Stimulated activated CD4-positive, alpha-beta T cell treated with anti-CD3 and anti-CD28 coated beads, Interleukin-1b, Interleukin-23, amount 100 ng/mL, for 24 hours (primary cell): ENCODE data around the gene SLC6A1.

ENCODE experiments used
- DNase-seq, 4 experiments: peaks; one replicate each; pipeline ENCODE4 v3.0.0-alpha.2; 2020; ENCODE audit warnings: low read depth in 4 of 4, low spot score in 1 of 4

Gene SLC6A1

DNA sequence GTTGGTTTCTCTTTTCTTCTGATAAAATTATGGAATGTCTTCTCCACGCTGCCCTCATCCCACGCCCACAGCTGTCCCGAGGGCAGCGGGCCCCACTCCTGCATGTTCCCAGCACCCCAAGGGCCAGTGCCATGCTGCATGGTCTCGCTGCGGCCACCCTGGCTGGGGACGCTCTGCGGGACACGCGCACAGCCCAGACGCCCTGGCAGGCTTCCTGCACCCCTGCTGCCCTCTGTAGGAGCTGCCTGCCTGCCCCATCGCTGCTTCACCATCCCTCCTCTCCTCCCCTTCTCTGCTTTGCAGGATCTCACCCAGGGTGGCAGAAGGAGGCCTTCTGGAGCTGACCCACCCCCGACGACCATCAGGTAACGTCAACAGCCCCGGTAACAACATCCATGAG, 22.8 kb downstream of the SLC6A1 start:
- DNase-seq, result no peak

GRCh38 chr3:11016727-11017126, 24.2 kb downstream of the SLC6A1 start:
- no peak for DNase-seq

GRCh38 chr3:11019116-11019819, 26.7 kb downstream of the SLC6A1 start:
- DNase-seq, result no peak

- DNase-seq, result no peak
Measured at GRCh38 chr3:11020764-11021163, 28.2 kb downstream of the SLC6A1 start.

GRCh38 chr3:11021611-11022011, 29.1 kb downstream of the SLC6A1 start:
- DNase-seq, result no peak

DNA sequence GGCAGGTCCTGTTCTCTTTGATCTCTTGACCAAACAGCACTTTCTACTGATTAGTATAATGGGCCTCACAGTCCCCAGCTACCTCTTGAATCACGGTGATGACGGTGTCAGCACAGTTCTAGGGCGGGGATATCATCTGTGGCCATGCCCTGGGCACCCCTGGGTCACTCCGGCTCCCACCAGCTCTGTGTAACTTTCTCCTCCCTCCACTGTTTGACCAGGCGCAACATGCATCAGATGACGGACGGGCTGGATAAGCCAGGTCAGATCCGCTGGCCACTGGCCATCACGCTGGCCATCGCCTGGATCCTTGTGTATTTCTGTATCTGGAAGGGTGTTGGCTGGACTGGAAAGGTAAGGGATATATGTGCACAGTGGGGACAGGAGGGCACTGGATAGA, 29.6 kb downstream of the SLC6A1 start:
- no peak for DNase-seq

- no peak for DNase-seq
Measured at GRCh38 chr3:11024181-11024580, 31.6 kb downstream of the SLC6A1 start.

- DNase-seq, result no peak
Measured at GRCh38 chr3:11029948-11030347, 37.4 kb downstream of the SLC6A1 start.

DNA sequence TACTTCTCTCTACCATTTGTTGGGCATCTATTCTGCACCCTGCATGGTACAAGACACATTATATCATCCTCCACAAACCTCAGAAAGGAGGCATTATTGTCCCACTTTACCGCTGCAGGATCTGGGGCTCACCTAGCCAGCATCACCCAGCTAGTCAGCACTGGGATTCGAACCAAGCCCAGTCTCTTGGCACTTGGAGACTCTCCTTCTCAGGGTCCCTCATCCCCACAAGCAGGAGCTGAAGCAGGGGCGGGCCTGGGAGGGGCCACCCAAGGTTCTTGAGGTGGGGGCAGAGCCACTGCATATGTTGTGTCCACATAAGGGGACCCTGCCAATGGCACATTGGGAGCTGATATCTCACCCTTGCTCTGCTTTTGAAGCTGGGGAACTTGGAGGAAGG, 41.3 kb downstream of the SLC6A1 start:
- DNase-seq, result no peak

- no peak for DNase-seq
Measured at GRCh38 chr3:11034309-11034985, 41.9 kb downstream of the SLC6A1 start.

DNA sequence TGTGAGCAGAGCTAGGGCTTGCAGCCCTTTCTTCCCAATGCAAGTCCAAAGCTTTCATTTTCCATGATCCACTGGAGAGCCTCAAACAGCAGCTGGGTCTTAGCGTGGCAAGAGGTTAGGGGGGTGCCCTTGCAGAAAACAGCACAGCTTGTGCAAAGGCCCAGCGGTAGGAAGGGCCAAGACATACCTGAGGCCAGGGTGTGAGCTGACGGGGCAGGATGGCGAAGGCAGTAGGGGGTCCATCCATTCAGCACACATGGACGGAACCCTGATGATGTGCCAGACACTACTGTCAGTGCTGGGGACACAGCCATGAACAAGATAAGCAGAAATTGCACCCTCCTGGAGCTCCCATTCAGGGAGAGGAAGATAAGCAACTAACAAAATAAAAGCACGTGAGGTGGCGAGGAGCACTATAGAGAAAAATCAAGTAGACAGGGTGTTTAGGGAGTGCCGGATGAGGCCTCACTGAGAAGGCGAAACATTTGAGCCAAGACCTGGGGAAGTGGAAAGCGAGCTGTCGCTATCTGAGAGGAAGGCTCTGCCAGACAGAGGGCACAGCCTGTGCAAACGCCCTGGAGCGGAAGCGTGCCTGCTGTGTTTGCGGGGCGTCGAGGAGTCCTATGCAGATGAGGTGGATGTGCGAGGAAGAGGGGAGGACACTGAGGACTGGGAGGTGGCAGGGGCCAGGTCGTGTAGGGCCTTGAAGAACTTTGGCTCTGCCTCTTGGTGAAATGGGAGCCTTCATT, 43.4 kb downstream of the SLC6A1 start:
- no peak for DNase-seq

DNA sequence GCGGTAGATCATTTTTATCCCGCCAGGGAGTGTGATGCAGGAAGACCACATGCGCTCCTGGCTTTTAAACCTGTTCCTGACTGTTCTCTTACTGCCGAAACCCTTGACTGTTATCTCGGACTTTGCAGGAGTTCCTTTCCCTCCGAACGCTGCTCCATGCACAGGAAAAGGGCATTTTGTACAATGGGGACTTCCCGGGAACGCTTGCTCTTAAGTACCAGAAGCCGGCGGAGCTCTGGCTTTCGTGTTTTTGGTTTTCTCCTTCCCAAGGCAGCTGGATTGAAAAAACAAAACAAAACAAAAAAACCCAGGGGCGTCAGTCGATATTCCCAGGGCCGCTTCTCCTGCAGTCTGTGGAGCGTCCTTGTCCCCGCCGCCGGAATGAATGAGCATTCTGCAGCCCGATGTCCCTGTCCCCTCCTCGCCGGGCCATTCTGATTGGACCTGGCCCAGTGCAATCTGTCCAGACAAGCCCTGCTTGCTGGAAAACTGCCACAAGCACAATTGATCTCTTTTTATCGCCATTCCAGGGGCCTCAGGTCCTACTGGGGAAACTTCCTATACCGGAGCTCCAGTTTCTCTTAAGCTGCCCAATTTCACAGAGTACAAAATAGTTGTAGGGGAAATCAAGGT, 44.8 kb downstream of the SLC6A1 start:
- DNase-seq, result no peak

DNA sequence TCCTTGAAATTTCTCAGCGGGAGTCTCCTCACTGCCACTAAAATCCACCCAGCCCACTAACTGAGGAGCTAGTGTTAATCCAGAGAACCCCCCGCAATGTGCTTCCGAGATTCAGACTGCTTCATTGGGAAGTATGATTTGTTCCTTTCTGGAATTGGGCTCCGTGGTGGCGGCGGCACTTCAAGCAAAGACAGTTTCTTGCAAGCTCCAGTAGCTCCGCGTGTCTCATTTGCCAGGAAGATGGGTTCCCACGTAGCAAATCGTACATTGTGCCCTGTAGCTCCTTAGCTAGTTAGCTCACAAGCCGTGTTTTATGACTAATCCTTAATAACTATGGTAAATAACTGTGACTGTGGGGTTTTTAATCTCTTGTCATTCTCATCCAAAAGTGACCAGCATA, 45.4 kb downstream of the SLC6A1 start:
- DNase-seq, result no peak

- DNase-seq, result no peak
Measured at GRCh38 chr3:11045536-11045935, 53.0 kb downstream of the SLC6A1 start.

DNA sequence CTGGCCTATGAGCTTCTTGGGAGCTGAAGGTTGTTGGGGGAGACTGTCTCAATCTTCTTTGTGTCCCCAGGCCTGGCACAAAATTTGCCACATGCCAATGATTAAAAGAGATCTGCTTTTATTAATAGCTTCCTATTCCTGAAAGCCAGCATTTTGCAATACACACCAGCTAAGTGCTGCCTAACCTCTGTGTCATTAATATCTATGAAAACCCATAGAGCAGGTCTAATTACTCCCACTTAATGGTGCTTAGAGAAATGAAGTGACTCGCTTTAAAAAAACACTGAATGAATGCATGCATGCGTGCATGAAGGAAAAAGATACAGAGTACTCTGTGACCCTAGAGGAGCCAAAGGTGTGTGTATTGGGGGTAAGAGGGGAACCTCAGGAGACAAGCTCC, 55.0 kb downstream of the SLC6A1 start:
- DNase-seq, result no peak

DNA sequence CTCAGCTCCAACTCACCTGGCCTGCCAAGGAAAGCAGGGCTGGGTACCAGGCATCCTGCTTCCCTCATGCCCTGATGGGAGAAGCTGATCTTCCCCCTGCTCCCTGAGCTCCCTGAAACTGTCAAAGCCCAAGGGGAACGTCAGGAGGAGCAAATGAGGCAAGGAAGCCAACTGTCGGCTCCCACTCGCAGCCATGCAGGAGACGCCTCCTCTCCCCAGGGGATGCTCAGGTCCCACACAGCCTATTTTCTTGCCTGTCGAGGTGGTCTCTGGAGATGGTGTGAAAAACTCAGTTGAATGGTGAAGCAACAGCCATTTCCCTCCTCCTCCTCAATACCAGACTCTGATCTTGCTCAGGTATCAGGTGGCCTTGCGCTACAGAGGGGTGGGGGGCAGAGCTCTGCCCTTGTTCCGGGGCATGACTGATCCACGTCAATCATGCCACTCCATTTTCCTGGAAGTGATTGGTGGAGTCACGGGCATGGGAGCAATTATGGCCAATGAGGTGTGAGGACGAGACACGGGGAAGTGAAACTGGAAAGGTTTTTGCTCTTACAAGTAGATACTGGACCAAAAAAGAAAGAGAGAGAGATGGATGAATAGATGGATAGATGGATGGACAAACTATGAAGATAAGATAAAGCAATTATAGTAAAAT, 58.2 kb downstream of the SLC6A1 start:
- DNase-seq, result no peak

GRCh38 chr3:11053926-11054503, 61.5 kb downstream of the SLC6A1 start:
- DNase-seq, result no peak

DNA sequence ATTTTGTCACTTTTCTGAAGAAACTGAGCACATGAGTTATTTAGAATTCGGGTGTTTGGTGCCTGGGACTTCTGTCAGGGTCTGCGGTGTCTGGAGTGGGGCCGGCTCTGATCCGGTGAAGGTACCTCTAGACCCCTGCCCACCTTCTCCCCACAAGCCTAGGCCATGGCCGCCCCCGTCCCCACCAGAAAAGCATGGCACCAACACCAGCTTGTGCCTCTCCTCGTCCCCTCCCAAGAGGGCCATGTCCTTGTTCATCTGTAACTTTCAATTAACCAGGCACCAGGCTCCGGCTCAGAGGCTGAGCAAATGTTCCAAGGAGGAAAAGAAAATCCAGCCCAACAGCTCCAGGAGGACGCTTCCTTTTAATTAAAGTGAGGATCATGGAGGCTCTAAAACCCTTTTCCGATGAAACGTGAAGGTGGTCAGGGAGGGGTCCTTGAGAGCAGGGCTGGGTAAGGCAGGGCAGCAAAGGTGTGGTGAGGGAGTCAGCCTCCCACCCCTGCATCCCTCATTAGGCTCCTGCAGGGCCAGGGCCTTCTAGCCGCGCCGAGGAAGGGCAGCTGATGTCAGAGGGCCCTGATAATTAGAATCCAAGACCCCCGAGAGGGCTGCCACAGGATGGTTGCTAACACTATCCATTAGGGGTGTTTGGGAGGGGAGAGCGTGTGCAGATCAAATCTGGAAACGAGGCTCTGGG, 62.3 kb downstream of the SLC6A1 start:
- no peak for DNase-seq

- no peak for DNase-seq
Measured at GRCh38 chr3:11055496-11055895, 62.9 kb downstream of the SLC6A1 start.

DNA sequence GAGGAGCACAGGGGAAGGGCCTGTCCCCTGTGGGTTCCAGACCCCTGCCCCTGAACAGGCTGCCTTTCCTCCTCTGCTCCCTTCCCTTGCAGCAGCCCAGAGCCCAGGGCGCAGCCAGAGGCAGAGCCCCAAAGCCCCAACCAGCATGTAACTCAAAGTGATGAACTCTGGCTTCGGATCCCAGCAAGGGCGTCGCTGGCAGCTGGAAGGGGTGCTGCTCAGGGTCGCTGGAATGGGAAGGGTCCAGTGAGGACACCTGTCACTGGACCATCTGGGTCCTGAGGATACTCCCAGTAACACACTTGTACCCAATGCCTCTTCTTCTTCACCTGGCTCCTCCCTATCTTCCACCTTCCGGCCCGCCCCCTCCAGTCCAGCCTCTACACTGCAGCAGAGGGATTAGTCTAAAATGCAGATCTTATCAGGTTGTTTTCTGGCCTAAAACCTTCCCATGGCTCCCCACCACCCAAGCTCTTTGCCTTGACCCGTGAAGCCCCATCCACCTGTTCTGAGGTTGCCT, 64.0 kb downstream of the SLC6A1 start:
- DNase-seq, result no peak
